HG03520 (cell line): ENCODE data around the gene PROX1.
"Not testable (repeated sequence)": the region's sequence is repeated elsewhere in the genome, so short reads cannot be mapped to it uniquely, and the experiment has no call there.

Source experiments
- ATAC-seq: cut with Tn5 transposase; IDR thresholded peaks from one replicate; pipeline ENCODE4 v1.9.1; 2021; ENCODE audit warnings: mild to moderate bottlenecking, moderate library complexity; ENCODE audit not compliant: unreplicated experiment

The PROX1 gene

GRCh38 chr1:214066936-214067335 is 79.2 kb downstream of the PROX1 start:
- ATAC-seq = no peak

- no peak for ATAC-seq
Measured at GRCh38 chr1:214067397-214067796, 79.6 kb downstream of the PROX1 start.

GRCh38 chr1:214067853-214068703 is 80.3 kb downstream of the PROX1 start:
- ATAC-seq = no peak

GRCh38 chr1:214068979-214069378 is 81.2 kb downstream of the PROX1 start:
- ATAC-seq = no peak

GRCh38 chr1:214071469-214071868 is 83.7 kb downstream of the PROX1 start:
- no peak for ATAC-seq

- ATAC-seq = no peak
Measured at GRCh38 chr1:214072426-214073157, 84.8 kb downstream of the PROX1 start.

- no peak for ATAC-seq
Measured at GRCh38 chr1:214074477-214074876, 86.7 kb downstream of the PROX1 start.

- no peak for ATAC-seq
Measured at GRCh38 chr1:214075305-214075998, 87.7 kb downstream of the PROX1 start.

- no peak for ATAC-seq
Measured at GRCh38 chr1:214075999-214076707, 88.4 kb downstream of the PROX1 start.

- no peak for ATAC-seq
Measured at GRCh38 chr1:214076708-214077065, 88.9 kb downstream of the PROX1 start.

GRCh38 chr1:214078950-214079349 is 91.2 kb downstream of the PROX1 start:
- no peak for ATAC-seq

- ATAC-seq = no peak
Measured at GRCh38 chr1:214085325-214085724, 97.6 kb downstream of the PROX1 start.

GRCh38 chr1:214086945-214087344 is 99.2 kb downstream of the PROX1 start:
- no peak for ATAC-seq

- not testable (repeated sequence) for ATAC-seq
Measured at GRCh38 chr1:214089003-214089402, 101.2 kb downstream of the PROX1 start.
